HG03175 (cell line): ENCODE data around the gene GRM1.

Experiments used
- ATAC-seq: cut with Tn5 transposase; IDR thresholded peaks from one replicate; pipeline ENCODE4 v1.9.1; 2021; ENCODE audit warnings: mild to moderate bottlenecking, moderate library complexity; ENCODE audit not compliant: unreplicated experiment

The GRM1 gene

DNA sequence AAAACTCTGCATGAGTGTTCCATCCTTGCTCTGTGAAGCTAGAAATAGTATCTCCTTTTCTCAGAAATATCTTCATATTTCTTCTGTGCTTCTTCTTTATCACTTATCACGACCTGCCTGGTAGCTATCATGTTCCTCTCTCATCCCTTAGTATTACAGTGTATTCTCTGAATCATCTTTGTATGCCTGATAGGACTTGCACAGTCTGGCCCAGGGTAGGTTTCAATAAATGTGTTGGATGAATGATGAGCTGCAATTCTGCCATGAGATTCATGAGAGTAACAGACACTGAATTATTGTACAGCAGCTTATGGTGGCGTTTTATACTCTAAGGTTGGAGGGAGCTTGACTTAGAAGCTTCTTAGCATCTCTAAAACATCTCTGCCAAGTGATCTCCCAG is 66.6 kb downstream of the GRM1 start:
- ATAC-seq = no peak

DNA sequence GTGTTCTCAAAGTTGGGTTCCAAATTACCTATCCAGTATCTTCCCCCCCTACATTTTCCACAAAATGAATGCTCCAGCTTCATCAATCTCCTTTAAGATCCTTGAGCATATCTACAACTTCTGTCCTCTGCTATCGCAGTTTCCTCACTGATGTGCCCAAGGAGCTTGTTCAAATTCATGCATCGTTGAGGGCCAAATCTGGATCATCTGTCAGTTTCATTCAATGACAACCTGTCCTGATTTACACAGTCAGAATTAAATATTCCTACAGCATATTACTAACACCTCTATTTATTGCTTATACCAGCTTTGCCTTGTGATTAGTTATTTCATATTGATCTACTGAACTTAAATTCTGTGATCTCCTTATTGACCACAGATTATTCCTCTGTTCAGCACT is 68.7 kb downstream of the GRM1 start:
- ATAC-seq = no peak

DNA sequence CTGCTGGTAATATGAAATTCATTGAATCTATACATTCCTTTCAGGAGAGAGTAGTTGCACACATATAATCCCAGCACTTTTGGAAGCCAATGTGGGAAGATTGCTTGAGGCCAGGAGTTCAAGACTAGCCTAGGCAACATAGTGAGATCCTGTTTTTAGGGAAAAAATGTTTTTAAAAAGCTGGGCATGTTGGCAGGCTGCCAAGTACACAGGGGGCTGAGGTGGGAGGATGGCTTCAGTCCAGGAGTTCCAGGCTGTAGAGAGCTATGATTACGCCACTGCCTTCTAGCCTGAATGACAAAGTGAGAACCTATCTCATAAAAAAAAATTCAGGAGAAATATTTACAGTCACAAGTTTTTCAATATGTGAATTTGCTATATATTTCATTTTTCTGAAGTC is 71.9 kb downstream of the GRM1 start:
- ATAC-seq = no peak

DNA sequence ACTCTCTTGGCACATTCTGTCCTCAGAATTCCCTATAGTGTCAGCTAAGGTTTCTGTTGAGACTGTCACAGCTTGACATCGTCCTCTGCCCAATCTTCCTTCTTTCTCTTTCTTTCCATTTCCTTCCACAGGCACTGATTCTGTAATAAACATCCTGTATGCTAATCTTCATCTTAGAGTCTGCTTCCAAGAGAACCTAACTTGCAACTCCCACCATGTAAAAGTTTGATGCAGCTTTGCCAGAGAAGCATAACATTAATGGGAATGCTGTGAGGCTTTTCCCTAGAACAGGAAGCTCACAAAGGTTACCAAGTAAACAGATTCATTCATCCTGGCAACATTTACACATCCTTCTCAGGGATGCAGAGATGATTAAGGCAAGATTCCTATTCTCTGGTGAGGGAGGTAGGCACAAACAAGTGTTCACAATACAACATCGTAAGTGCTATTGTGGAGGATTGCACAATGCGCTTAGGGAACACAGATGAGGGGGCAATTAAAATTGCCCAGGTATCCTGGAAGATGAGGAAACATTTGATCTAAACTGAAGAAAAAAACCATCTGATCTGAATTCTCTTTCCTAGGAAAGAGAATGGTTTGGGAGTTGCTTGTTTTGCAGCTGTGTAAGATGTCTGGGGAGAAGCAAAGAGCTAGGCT is 74.7 kb downstream of the GRM1 start:
- ATAC-seq = no peak

DNA sequence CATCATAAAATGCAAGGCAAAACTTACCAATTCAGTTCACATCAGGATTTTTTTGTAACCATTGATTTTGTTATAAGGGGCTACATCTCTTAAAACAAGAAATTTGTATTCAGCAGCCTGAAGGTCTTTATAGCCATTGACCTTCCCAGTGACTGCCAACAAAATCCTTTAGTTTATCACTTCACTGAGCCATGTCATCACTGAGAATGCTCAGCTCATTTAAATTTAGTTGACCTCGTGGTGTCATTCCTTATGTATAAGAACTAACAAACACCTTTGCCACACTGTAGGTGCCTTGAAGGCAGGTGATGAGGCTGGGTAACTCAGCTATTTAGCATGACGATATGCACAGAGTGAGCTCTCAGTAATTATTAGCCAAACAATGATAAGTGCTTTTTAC is 77.7 kb downstream of the GRM1 start:
- no peak for ATAC-seq

DNA sequence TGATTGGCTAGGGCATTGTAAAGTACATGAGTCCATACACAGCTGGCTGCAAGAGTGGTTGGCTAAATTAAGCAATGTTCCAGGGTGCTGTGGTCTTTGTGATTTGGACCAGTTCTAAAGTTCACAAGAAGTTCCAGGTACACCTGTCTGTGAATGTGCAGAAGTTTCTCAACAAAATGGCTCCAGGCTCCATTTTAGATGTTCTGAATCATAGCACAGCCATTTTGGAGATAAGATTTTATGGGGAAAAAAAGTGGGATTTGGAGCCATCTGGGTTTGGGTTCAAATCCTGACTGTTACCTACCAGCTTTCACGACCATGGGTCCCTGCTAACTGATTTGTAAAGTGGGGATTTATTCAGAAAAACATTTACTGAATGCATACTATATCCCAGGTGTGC is 82.1 kb downstream of the GRM1 start:
- ATAC-seq = no peak

DNA sequence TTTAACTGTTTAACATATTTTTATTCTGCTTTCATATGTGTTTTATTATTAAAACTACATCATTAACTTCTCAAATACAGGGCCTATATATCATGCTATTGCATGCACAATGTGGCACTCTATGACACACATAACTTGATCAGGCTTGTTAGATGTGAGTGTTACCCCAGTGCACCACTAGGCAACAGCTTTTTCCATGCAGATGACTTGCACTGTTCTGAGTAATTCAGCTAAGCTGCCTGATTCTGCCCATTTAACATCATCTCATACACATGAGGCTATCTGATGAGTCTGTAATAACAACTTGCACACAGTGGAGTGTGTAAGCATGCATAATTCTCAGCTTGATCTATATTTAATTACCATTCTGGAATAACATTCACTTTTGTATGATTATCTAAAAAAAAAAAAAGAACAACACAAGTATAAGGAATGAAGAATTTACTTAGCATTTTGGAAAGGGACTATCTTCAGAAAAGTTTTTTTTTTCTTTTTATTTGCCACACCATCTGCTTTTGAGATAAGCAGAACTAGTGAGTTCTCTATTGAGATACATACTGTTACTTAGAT is 83.1 kb downstream of the GRM1 start:
- ATAC-seq = no peak

DNA sequence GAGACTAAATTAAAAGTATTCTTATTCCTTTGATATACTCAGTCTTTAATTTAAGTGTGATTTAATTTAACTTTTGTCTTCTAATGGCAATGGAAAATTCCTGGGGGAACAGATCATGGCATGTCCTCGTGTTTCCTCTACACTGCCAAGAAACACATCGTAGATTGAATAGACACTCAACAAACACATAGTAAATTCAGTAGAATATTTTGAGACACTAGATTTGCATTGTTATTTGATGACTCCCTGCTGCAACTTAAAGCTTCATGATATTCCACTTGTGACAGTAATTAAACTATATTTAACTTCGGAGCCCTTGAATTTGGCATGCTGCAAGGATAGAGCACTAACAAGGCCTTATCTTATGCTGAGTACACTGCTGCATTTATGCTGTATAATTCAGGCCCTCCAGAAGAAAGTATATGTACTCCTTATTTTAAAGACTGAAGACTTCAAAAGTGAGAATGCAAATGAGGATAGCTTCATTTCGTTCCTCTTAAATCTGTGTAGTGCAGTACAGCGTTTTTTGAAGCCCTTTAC is 84.3 kb downstream of the GRM1 start:
- no peak for ATAC-seq

DNA sequence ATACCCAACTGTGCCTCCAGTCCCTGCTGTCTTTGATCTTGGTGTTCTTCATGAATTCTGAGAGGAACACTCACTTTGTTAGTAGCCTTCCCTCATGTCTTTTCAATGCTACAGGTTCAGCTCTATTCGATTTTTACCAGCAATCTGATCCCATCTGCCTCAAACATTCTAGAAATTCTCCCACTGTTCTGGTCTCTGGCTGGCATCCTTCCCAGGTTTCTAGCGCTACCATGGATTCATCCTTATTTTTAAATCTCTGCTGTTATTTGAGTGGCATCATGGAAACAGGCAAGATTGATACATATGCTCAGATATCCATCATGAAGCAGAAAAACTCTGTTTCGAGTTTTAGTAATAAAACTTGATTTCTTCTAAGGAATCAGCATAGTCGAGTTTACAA is 94.8 kb downstream of the GRM1 start:
- ATAC-seq = no peak

DNA sequence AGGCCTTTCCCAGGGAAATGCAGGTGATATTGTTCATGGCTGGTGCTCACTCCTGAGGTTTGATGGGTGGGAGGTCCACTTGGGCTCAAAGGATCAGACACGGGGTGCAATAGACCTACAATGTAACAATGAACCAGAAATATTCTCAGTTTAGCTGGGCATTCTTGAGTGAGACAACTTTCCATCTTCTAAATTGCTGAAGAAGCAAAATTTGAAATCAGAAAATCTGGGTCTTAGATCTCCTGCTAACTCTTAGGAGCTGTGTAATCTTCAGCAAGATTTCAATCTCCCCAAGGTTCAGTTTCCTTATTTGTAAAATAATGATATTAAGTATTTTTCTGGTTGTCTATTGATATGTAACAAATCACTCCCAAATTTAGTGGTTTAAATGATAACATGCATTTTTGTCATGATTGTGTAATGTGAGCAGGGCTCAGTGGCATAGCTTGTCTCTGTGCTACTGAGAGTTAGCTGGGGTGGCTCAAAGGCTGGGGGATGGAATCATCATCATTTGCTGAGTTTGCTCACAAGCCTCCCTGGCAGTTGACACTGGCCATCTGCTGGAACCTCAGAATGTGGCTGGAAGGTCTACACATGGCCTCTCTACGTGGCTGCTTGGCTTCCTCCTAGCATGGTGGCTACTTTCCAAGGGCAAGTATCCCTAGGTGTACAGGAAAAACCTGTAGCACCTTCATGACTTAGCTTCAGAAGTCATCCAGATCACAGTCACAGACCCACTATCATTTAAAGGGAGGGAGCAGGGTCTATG is 98.8 kb downstream of the GRM1 start:
- no peak for ATAC-seq

DNA sequence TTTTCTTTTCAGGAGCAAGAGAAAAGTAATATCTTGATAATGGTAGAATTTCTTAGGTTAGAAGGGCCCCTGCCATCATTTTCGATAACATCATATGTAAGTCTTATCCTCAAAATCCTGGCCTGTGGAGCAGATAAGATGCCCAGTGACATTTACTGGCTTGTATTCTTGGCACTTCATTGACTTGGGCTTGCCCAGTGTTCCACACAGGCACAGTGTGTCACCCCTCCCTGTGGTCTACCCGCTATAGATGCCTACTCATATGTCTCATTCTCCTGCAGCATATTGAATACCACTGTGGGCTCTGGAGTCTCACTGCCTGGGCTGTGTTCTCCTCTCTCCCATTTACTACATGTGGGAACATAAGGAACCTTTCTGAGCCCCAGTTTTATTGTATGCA is 105.0 kb downstream of the GRM1 start:
- ATAC-seq = no peak

DNA sequence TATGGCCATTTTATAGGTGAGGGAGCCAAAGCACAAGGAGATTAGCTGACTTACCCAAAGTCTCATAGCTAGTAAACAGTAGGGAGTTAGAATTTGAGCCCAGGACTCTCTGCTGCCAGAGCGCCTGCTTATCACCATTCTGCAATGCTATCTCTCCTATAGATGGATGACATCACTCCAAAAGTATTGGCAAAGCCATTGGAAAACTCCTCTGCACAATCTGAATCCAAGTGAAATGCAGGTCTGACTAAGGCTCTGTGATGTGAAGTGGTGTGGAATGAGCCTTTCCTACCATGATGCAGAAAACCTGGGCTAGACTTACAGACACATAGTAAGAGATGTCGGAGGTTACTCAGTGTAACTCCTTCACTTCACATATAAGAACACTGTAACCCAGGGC is 106.3 kb downstream of the GRM1 start:
- ATAC-seq = no peak

DNA sequence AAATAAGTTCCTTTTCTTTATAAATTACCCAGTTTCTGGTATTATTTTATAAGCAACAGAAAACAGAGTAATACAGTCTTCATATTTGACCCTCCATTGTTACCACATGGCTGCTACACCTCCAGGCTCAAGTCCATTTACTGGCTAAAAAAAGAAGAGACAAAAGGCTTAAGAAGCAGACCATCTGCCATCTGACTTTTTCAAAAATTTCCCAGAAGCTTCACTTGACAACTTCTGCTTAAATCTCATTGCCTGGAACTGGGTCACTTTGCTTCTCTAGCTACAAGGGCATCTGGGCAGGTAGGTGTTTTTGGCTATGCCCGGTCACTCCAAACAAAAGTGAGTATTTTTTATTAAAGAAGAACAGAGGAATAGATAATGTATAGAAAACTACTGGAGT is 118.0 kb downstream of the GRM1 start:
- no peak for ATAC-seq

DNA sequence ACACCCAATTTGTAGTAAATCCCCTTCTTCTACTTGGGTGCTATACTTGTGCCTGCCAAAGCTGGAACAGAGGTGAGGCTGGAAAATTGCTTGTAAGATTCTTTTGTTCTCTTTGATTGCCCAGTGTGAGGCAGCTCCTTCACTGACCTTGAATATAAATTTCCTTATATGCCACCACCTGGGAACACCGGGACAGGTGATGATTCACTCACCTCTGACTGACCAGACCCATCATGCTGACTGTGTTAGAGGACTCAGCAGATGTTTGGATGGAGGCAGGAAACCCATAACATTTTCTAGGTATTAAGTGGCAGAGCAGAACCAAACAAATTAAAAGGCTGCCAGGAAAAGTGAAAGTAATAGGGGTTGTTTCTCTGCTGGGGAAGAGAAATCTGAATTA is 120.9 kb downstream of the GRM1 start:
- ATAC-seq = no peak

DNA sequence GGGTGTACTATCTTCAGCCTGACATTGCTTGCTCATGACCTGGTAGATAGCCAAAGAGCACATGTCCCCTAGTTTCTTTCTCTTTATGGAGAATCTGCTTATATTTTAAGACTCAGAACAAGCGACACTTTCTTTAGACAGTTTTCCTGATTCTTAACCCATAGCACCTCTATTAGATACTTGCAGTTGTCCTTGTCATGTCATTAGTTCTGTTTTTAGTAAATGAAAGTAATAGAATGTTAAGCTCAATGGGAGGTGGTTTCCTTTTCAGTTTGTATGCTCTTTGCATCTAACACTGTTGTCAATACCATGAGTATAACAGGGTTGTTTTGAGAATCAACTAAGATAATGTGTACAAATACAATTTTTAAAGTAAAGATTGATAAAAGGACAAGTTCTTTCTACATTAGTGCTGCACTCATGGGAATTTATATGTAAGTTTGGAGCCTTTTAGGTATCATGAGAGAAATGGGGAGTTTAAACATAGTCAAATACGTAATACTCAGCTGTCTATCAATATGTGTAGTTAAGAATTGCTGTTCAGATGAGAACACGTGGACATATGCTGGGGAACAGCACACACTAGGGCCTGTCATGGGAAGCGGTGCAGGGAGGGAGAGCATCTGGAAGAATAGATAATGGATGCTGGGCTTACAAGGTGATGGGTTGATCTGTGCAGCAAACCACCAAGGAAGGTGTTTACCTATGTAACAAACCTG is 124.3 kb downstream of the GRM1 start:
- ATAC-seq = peak; percentile 94

DNA sequence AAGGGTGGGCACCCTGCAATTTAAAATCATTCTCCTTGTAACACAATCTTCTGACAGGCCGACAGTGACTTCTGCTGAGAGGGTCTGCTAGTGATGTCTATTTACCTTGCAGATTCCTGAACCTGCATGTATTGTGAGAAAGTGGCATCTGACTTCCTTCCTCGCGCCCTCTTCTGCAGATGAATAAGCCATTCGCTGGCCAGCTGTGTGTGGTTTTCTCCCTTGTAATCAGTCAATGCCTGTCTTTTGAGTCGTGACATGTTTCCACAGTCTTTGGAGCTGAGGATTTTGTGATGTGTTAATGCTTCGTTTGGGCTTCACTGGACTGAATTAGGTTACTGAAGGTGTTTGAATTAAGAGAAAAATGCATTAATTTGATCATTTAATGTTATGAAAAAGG is 125.3 kb downstream of the GRM1 start:
- ATAC-seq = no peak

DNA sequence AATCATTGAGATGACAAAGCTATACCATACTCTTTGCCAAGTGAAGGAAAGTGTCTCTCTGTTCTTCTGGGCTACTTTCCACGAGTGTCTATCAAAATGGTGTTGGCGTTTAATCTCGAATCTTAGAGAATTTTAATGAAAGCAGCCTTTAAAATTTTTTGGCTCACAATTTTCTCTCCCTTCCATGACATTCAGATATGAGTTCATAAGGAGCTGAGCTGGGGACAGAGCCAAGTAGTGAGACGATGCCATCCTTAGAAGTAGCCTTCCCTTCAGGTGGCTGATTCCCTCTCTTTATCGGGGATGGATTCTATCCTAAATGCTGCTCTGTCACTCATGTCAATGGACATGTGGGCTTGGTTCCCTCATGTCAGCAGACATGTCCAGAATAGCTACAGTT is 132.8 kb downstream of the GRM1 start:
- no peak for ATAC-seq

DNA sequence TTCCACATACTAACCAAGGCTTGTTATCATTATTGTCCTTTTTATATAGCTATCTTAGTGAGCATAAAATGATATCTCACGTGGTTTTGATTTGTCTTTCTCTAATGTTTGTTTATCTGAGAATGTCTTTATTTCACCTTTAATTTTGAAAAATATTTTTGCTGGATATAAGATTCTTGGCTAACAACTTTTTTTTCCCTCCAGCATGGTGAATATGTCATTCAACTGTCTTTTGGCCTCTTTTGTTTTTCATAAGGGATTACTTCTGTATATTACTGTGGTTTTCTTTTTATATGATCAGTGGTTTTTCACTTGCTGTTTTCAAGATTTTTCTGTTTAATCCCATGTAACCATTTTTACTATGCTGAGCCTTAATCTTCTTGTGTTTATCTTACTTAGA is 141.0 kb downstream of the GRM1 start:
- no peak for ATAC-seq

DNA sequence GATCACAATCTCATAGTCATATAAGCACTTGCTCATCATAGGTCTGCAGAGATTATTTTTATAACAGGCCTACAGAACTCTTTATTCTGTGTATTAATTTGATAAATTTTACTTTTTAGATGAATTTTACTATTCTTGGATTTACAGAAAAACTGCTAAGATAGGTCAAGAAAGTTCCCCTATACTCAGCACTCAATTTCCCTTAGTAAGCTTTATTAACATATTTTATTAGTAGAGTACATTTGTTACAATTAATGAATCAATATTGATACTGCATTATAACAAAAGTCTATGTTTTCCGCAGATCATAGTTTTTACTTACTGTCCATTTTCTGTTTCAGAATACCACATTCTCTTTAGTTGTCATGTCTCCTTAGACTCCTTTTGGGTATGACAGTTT is 148.9 kb downstream of the GRM1 start:
- no peak for ATAC-seq

DNA sequence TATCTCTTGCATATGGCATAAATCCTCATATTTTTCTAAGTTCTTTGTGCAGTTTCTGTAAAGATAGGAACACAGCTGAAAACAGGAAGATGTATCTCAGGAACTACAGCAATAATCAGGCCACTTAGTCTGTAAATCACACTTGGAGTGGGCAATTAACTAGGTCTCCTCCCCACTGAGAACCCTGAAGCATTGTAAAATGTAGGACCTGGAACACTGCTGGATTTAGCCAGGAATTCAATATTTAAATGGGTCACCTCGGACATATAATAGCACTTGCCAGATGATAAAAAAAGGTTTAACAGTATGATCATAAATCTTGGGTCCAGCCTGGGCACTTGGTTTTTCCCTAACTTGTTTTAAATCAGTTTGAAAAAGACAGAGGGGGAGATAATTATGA is 155.0 kb downstream of the GRM1 start:
- ATAC-seq = no peak

DNA sequence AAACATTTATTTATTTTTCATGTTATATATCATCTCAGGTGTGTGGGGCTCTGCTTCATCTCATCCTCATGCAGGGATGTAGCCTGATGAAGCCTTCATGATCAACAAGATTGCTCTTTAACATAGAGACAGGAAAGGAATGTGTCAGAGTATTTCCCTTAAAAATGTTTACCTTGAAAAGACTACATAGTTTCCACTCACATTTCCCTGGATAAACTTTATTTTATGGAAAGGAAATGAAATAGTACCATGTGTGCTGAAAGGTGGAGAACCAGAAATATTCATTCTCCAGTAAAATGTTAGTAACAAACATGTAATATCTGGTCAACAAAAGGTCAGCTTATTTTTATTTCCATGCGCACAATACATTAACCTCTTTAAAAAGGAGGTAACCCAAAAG is 155.8 kb downstream of the GRM1 start:
- no peak for ATAC-seq

DNA sequence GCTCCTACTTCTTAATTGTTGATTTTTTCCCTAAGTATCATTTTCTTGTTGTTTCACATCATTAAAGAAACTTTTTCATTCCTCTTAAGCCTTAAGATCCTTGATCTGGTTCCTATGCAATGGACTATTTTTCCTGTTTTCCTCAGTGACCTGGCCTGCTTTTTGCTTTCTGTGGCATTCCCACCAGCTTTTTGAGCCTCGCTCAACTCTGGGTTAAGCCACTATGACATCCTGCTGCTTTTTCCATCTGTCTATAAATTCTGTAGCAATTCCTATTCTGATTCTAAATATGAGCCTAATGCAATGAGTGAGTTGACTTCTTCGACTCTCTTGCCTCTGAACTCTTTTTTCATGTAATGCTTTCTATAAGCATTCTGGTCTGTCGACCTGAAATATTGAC is 160.3 kb downstream of the GRM1 start:
- ATAC-seq = no peak
